ENCODE data around the gene MCUB.

Gene MCUB

GRCh38 chr4:109730619-109731545 lies 170.8 kb downstream of the MCUB start:
- no peak for DNase-seq

GRCh38 chr4:109733728-109734127 lies 173.7 kb downstream of the MCUB start:
- no peak for DNase-seq

DNA sequence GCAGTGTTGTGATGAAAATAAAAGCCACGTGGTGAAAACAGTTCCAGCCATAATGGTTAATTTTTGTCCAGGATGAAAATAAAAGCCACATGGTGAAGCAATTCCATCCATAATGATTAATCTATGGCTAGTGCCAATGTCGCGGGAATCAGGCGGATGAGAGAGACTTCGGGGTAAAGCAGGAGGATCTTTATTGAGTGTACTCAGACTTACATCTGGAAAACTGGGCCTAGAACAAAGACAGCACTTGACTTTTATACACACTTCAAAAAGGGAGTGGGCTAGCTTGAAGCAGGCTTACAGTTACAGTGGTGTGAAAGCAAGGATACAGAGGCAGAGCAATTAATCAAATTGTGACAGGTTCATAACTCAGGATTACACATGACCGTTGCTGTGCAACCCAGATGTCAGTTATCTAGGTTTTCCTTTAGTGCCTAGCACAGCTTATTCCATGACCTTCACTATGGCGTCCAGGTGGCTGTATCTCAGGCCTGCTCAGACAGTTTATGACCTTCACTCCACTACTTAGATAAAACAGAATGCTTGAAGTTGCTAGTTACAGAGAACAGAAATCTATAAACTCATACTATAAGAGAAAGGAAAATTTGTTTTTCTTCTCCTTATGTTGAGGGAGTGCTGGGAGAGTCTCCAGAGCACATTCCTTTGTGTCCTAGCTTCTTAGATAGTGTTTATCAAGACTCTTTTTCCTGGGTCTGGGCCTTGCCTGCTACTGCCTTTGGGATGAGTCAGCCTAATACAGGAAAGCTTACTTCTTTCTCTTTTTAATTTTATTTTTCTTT lies 175.7 kb downstream of the MCUB start:
- no peak for DNase-seq

Data from effector CD4-positive, alpha-beta T cell (primary cell).